OCI-LY1 (cell line): Measurements from ENCODE around the gene TIGIT.

Experiments
- H2AFZ ChIP-seq: fragments of 200-600 bp; sonication (generic), shearing (Covaris generic); 2 replicates; pipeline ENCODE4 v1.6.0; 2014; ENCODE audit warnings: antibody characterized with exemption, mild to moderate bottlenecking, low read length
- H3F3A ChIP-seq: fragments of 200-600 bp; sonication (generic), shearing (Covaris generic); 2 replicates; pipeline ENCODE4 v1.6.0; 2014; ENCODE audit warnings: mild to moderate bottlenecking, antibody characterized with exemption, low read length, moderate library complexity; ENCODE audit not compliant: insufficient read depth
- H3K27ac ChIP-seq: fragments of 200-600 bp; sonication (generic); 2 replicates; pipeline ENCODE4 v1.5.1; 2014; ENCODE audit warnings: low read length, mixed run types, mild to moderate bottlenecking, low read depth; ENCODE audit not compliant: poor library complexity, severe bottlenecking
- H3K27me3 ChIP-seq: fragments of 200-600 bp; sonication (generic); 2 replicates; pipeline ENCODE4 v1.6.0; 2014; ENCODE audit warnings: antibody characterized with exemption, mild to moderate bottlenecking, low read length, moderate library complexity; ENCODE audit not compliant: insufficient read depth
- H3K36me3 ChIP-seq: fragments of 200-600 bp; sonication (generic); 2 replicates; pipeline ENCODE4 v1.6.1; 2014; ENCODE audit warnings: mild to moderate bottlenecking, antibody characterized with exemption, low read length, moderate library complexity, mixed read lengths; ENCODE audit not compliant: insufficient read depth
- H3K4me1 ChIP-seq: fragments of 200-600 bp; sonication (generic); 2 replicates; pipeline ENCODE4 v1.5.1; 2014; ENCODE audit warnings: mild to moderate bottlenecking, low read length, moderate library complexity; ENCODE audit not compliant: insufficient read depth, severe bottlenecking
- H3K4me2 ChIP-seq: fragments of 200-600 bp; sonication (generic), shearing (Covaris generic); 2 replicates; pipeline ENCODE4 v1.6.1; 2014; ENCODE audit warnings: low read length
- H3K4me3 ChIP-seq: fragments of 200-600 bp; sonication (generic); 2 replicates; pipeline ENCODE4 v1.5.1; 2014; ENCODE audit warnings: low read length, low read depth, mild to moderate bottlenecking, mixed read lengths; ENCODE audit not compliant: poor library complexity, severe bottlenecking
- H3K79me2 ChIP-seq: fragments of 200-600 bp; shearing (Covaris generic); 2 replicates; pipeline ENCODE4 v1.6.1; 2016; ENCODE audit warnings: mixed run types, low read length, mixed read lengths; ENCODE audit not compliant: insufficient read depth
- H3K9ac ChIP-seq: fragments of 200-600 bp; sonication (generic), shearing (Covaris generic); 2 replicates; pipeline ENCODE4 v1.6.1; 2014; ENCODE audit warnings: mild to moderate bottlenecking, low read length, mixed read lengths
- H3K9me2 ChIP-seq: fragments of 200-600 bp; sonication (generic), shearing (Covaris generic); 2 replicates; pipeline ENCODE4 v1.6.1; 2014; ENCODE audit warnings: low read depth, mild to moderate bottlenecking, low read length, mixed read lengths
- H3K9me3 ChIP-seq: fragments of 200-600 bp; shearing (Covaris generic); 2 replicates; pipeline ENCODE4 v1.6.1; 2014; ENCODE audit warnings: low read length, mixed read lengths
- H4K20me1 ChIP-seq: fragments of 200-600 bp; sonication (generic), shearing (Covaris generic); 2 replicates; pipeline ENCODE4 v1.6.0; 2016; ENCODE audit warnings: mild to moderate bottlenecking, low read length; ENCODE audit not compliant: insufficient read depth
- CTCF ChIP-seq: fragments of 200-600 bp; sonication (generic), shearing (Covaris generic); IDR thresholded peaks from 2 replicates; pipeline ENCODE4 v1.5.1; 2017; ENCODE audit warnings: mild to moderate bottlenecking, antibody characterized with exemption, low read length, moderate library complexity, mixed read lengths
- EZH2 ChIP-seq: fragments of 200-600 bp; sonication (generic), shearing (Covaris generic); IDR thresholded peaks from 2 replicates; pipeline ENCODE4 v1.8.0; 2017; ENCODE audit warnings: borderline replicate concordance, mixed run types, mild to moderate bottlenecking, antibody characterized with exemption, low read length, moderate library complexity, mixed read lengths

The TIGIT gene

GRCh38 chr3:114293838-114294535, at the start of gene TIGIT:
Gene TIGIT (plus strand): TSS chr3:114294028. CDS start chr3:114294062, 34 bp downstream.
- Histone ChIP-seq H3K4me2 (no peak within 1 kb of the TSS), H3K9me3 (no peaks in the 10 kb centered on the region), H3K9me2 (no peaks in the 10 kb centered on the region), H3K27ac (no peak within 1 kb of the TSS), H4K20me1 (no peaks in the 10 kb centered on the region), H3K9ac (no peak within 1 kb of the TSS), H3K79me2 (no peaks in the 10 kb centered on the region), H3K4me3 (no peak within 1 kb of the TSS), H3K27me3 (no peaks in the 10 kb centered on the region), H3F3A (no peaks in the 10 kb centered on the region), H3K36me3 (no peaks in the 10 kb centered on the region), H3K4me1 (peaks cover 20% of the 10 kb centered on the region), H2AFZ (no peak within 1 kb of the TSS)
- TF ChIP-seq EZH2 (no peak), CTCF (no peak)

GRCh38 chr3:114252954-114253353, 40.9 kb upstream of the TIGIT start:
- H2AFZ ChIP-seq: no peak overlapping the region
- H3K4me1 ChIP-seq: no peaks in the 10 kb centered on the region
- H3K4me3 ChIP-seq: no peak overlapping the region
- no peaks in the 10 kb centered on the region for H4K20me1 ChIP-seq
- no peak overlapping the region for H3K9ac ChIP-seq
- no peaks in the 10 kb centered on the region for H3K79me2 ChIP-seq
- H3F3A ChIP-seq: no peaks in the 10 kb centered on the region
- H3K4me2 ChIP-seq: no peak overlapping the region
- no peaks in the 10 kb centered on the region for H3K36me3 ChIP-seq
- no peaks in the 10 kb centered on the region for H3K27me3 ChIP-seq
- no peak overlapping the region for H3K27ac ChIP-seq
- TF ChIP-seq CTCF: no peak
- no peak for TF ChIP-seq EZH2
- no peaks in the 10 kb centered on the region for H3K9me2 ChIP-seq
- no peaks in the 10 kb centered on the region for H3K9me3 ChIP-seq

GRCh38 chr3:114253505-114253904, 40.3 kb upstream of the TIGIT start:
- no peak overlapping the region for H3K9ac ChIP-seq
- H3K27ac ChIP-seq: no peak overlapping the region
- H3K4me1 ChIP-seq: no peaks in the 10 kb centered on the region
- H2AFZ ChIP-seq: no peak overlapping the region
- no peak overlapping the region for H3K4me2 ChIP-seq
- H3K36me3 ChIP-seq: no peaks in the 10 kb centered on the region
- H3K4me3 ChIP-seq: no peak overlapping the region
- no peaks in the 10 kb centered on the region for H3K9me2 ChIP-seq
- H4K20me1 ChIP-seq: no peaks in the 10 kb centered on the region
- H3F3A ChIP-seq: no peaks in the 10 kb centered on the region
- H3K27me3 ChIP-seq: no peaks in the 10 kb centered on the region
- no peaks in the 10 kb centered on the region for H3K9me3 ChIP-seq
- no peaks in the 10 kb centered on the region for H3K79me2 ChIP-seq
- TF ChIP-seq EZH2 (no peak), CTCF (no peak)
